K562 (cell line): Measurements from ENCODE around the gene TMEM164. TPM values are rescaled to one million over a fixed set of nuclear protein-coding genes. Genes with fewer than 3 reads are reported as not detected.

ENCODE experiments used
- ATAC-seq: fragments of 200-7000 bp; cut with Tn5 transposase; 3 replicates; pipeline ENCODE4 v1.9.1; 2020; ENCODE audit warnings: moderate library complexity
- BruUV-seq: library from RNA; stranded (reverse); fragments of 400-500 nt; replicated peaks from 2 replicates; lab custom pipeline; 2021; lab: Mats Ljungman, UMichigan
- CTCF ChIA-PET: fragments of 300-600 bp; formaldehyde crosslinking; extraction: SDS; loops from one replicate; lab custom pipeline; 2021; ENCODE audit warnings: low intra/inter-chr PET ratio; lab: Yijun Ruan, JAX
- POLR2A ChIA-PET: fragments of 300-600, 350-650 bp; sonication (Branson Sonifier 250); formaldehyde crosslinking; extraction: SDS; loops from one replicate; lab custom pipeline; 2021; ENCODE audit warnings: antibody characterized with exemption, inconsistent platforms; lab: Yijun Ruan, JAX
- DNase-seq, 4 experiments: peaks; one replicate each; pipeline versions ENCODE4 v3.0.0 to v3.0.0-alpha.2; 2011 to 2018; ENCODE audit warnings: low spot score in 3 of 4, mixed read lengths in 3 of 4; ENCODE audit errors: extremely low read depth in 1 of 4
- FAIRE-seq: peaks from 2 replicates; lab custom pipeline; 2011; peaks lifted over from hg19 to GRCh38; lab: Jason Lieb, UNC
- H2AFZ ChIP-seq: 2 replicates; pipeline ENCODE4 v1.6.0; 2011; ENCODE audit warnings: low read depth, low read length, control low read depth, inconsistent platforms
- H3K27ac ChIP-seq: fragments of 200-600 bp; 3 replicates; pipeline ENCODE4 v1.8.0; 2011; ENCODE audit warnings: low read depth, mild to moderate bottlenecking, control low read depth, inconsistent platforms, low read length, moderate library complexity, mixed read lengths; ENCODE audit errors: extremely low read depth
- H3K27me3 ChIP-seq, 2 experiments: fragments of 300-600 bp in 1 of 2; 2 replicates in 1 of 2; 3 replicates in 1 of 2; pipeline versions ENCODE4 v1.6.0 to v1.8.0; 2011; ENCODE audit warnings: inconsistent platforms in 2 of 2, low read length in 2 of 2, mild to moderate bottlenecking in 1 of 2, mixed read lengths in 1 of 2, moderate library complexity in 1 of 2; ENCODE audit not compliant: control insufficient read depth in 2 of 2, insufficient read depth in 2 of 2
- H3K36me3 ChIP-seq: fragments of 300-600 bp; 3 replicates; pipeline ENCODE4 v1.8.0; 2011; ENCODE audit warnings: mild to moderate bottlenecking, low read length, inconsistent platforms; ENCODE audit not compliant: control insufficient read depth, insufficient read depth
- H3K4me1 ChIP-seq, 2 experiments: fragments of 200-600 bp in 1 of 2; replicated peaks in 1 of 2; 2 replicates in 1 of 2; 3 replicates in 1 of 2; pipeline versions ENCODE4 v1.5.1 to v1.8.0; 2011; ENCODE audit warnings: inconsistent platforms in 2 of 2, low read length in 2 of 2, mild to moderate bottlenecking in 1 of 2, mixed read lengths in 1 of 2, moderate library complexity in 1 of 2; ENCODE audit not compliant: control insufficient read depth in 2 of 2, insufficient read depth in 2 of 2
- H3K4me2 ChIP-seq: 2 replicates; pipeline ENCODE4 v1.6.1; 2011; ENCODE audit warnings: low read length, control low read depth, inconsistent platforms, mixed read lengths; ENCODE audit not compliant: insufficient read depth
- H3K4me3 ChIP-seq: fragments of 200-600 bp; sonication (generic), shearing (Covaris generic); 2 replicates; pipeline ENCODE4 v1.5.1; 2016; ENCODE audit warnings: control low read depth, inconsistent platforms
- H3K79me2 ChIP-seq: fragments of 200-600 bp; 3 replicates; pipeline ENCODE4 v1.8.0; 2011; ENCODE audit warnings: low read length, inconsistent platforms; ENCODE audit not compliant: control insufficient read depth, insufficient read depth
- H3K9ac ChIP-seq, 2 experiments: 2 replicates each; pipeline versions ENCODE4 v1.6.0 to v1.6.1; 2011; ENCODE audit warnings: low read depth in 2 of 2, low read length in 2 of 2, control low read depth in 1 of 2, inconsistent platforms in 1 of 2, mild to moderate bottlenecking in 1 of 2, mixed read lengths in 1 of 2; ENCODE audit not compliant: insufficient read depth in 1 of 2
- H3K9me1 ChIP-seq: one replicate; pipeline ENCODE4 v1.6.0; 2011; ENCODE audit warnings: inconsistent platforms, mild to moderate bottlenecking, low read length, moderate library complexity; ENCODE audit not compliant: control insufficient read depth, insufficient read depth
- H3K9me3 ChIP-seq: replicated peaks from 2 replicates; pipeline ENCODE4 v1.5.1; 2011; ENCODE audit warnings: low read depth, low read length, inconsistent platforms; ENCODE audit not compliant: control insufficient read depth, insufficient read depth
- H4K20me1 ChIP-seq: replicated peaks from 2 replicates; pipeline ENCODE4 v1.6.1; 2011; ENCODE audit warnings: low read length, inconsistent platforms, mixed read lengths; ENCODE audit not compliant: control insufficient read depth, insufficient read depth
- BRCA1 ChIP-seq, 2 experiments: fragments of 450-650 bp in 1 of 2; sonication (generic) in 1 of 2; formaldehyde crosslinking in 1 of 2; IDR thresholded peaks; 2 replicates each; pipeline versions ENCODE4 v1.5.0 to v1.6.1; 2017 to 2020; ENCODE audit warnings: mild to moderate bottlenecking in 1 of 2, missing genetic modification reagents in 1 of 2
- GTF2A2 ChIP-seq: IDR thresholded peaks from 2 replicates; pipeline ENCODE4 v1.6.1; 2016; ENCODE audit warnings: mild to moderate bottlenecking, missing genetic modification characterization, missing compliant biosample characterization
- HDAC8 ChIP-seq: fragments of 450-650 bp; IDR thresholded peaks from 2 replicates; pipeline ENCODE4 v1.6.1; 2016; ENCODE audit warnings: mild to moderate bottlenecking, missing genetic modification characterization, moderate library complexity, missing compliant biosample characterization
- JUND ChIP-seq, 2 experiments: IDR thresholded peaks; 2 replicates in 1 of 2; 3 replicates in 1 of 2; pipeline ENCODE4 v1.6.1; 2011; ENCODE audit warnings: borderline replicate concordance in 2 of 2, low read depth in 2 of 2, low read length in 2 of 2, improper control_type of control experiment in 1 of 2, missing biosample characterization in 1 of 2, missing genetic modification characterization in 1 of 2, missing genetic modification reagents in 1 of 2
- MAZ ChIP-seq, 2 experiments: fragments of 450-650 bp in 1 of 2; sonication (generic) in 1 of 2; formaldehyde crosslinking; IDR thresholded peaks in 1 of 2; conservative IDR thresholded peaks in 1 of 2; 2 replicates each; pipeline versions ENCODE4 v1.4.0 to v1.5.0; 2020; ENCODE audit warnings: mild to moderate bottlenecking in 1 of 2, missing genetic modification reagents in 1 of 2
- PCBP2 ChIP-seq: fragments of 200-400 bp; formaldehyde crosslinking; IDR thresholded peaks from 2 replicates; pipeline ENCODE4 v1.6.1; 2018; ENCODE audit warnings: low read length, low read depth, mild to moderate bottlenecking, moderate library complexity; ENCODE audit not compliant: poor library complexity, severe bottlenecking
- PURB ChIP-seq: sonication (generic); formaldehyde crosslinking; IDR thresholded peaks from 2 replicates; pipeline ENCODE4 v1.9.0; 2021; ENCODE audit warnings: low read depth, mild to moderate bottlenecking, missing genetic modification reagents
- PYGO2 ChIP-seq: fragments of 450-650 bp; IDR thresholded peaks from 2 replicates; pipeline ENCODE4 v1.6.1; 2016; ENCODE audit warnings: mild to moderate bottlenecking, missing genetic modification characterization, moderate library complexity, missing compliant biosample characterization
- SLC30A9 ChIP-seq: fragments of 250-450 bp; sonication (Bioruptor Pico); IDR thresholded peaks from 2 replicates; pipeline ENCODE4 v1.8.0; 2022; ENCODE audit warnings: mild to moderate bottlenecking, moderate library complexity
- ZBTB1 ChIP-seq: sonication (generic); formaldehyde crosslinking; IDR thresholded peaks from 2 replicates; pipeline ENCODE4 v1.8.1; 2023; ENCODE audit warnings: missing genetic modification reagents, low read depth, mild to moderate bottlenecking, borderline replicate concordance
- ZNF277 ChIP-seq: fragments of 250-450 bp; sonication (Bioruptor Pico); IDR thresholded peaks from 2 replicates; pipeline ENCODE4 v1.8.0; 2022; ENCODE audit warnings: inconsistent platforms, mild to moderate bottlenecking, moderate library complexity, borderline replicate concordance
- ZNF436 ChIP-seq: fragments of 250-450, 450-650 bp; sonication (Bioruptor Pico); formaldehyde crosslinking; IDR thresholded peaks from 2 replicates; pipeline ENCODE4 v1.7.0; 2020; ENCODE audit warnings: mild to moderate bottlenecking
- ZNF583 ChIP-seq: fragments of 250-450 bp; sonication (Bioruptor Pico); IDR thresholded peaks from 2 replicates; pipeline ENCODE4 v1.4.0; 2020
- ZNF609 ChIP-seq: sonication (generic); formaldehyde crosslinking; IDR thresholded peaks from 2 replicates; pipeline ENCODE4 v1.8.1; 2023; ENCODE audit warnings: missing genetic modification reagents, mild to moderate bottlenecking, borderline replicate concordance
- ZNF655 ChIP-seq: fragments of 250-450 bp; sonication (Bioruptor Pico); IDR thresholded peaks from 2 replicates; pipeline ENCODE4 v1.5.0; 2021
- WGBS: fragments of 100-300 bp; shearing (Covaris generic); methylation state at CpG from one replicate; pipeline ENCODE4 v1.1.6; 2016; ENCODE audit warnings: low coverage, mixed read lengths; ENCODE audit not compliant: insufficient coverage; ENCODE audit errors: missing lambda C conversion rate; 5-methylcytosine and 5-hydroxymethylcytosine counted together
- in situ Hi-C: fragments of 300-500 bp; cut with MboI; formaldehyde crosslinking; loops from 4 replicates; pipeline ENCODE4 v1.15.0; 2018; ENCODE audit warnings: inconsistent platforms, mixed read lengths
- intact Hi-C: fragments of 100-400 bp; cut with micrococcal nuclease; formaldehyde crosslinking; loops from 2 replicates; pipeline ENCODE4 v1.14.2; 2022
- polyA plus RNA-seq, 8 experiments: library from polyadenylated mRNA; depleted of rRNA in 4 of 8; stranded (reverse) in 5 of 8; unstranded in 3 of 8; fragments of >200 nt; fragmentation: Nextera tagmentation in 2 of 8; fragmentation: Illumina TruSeq in 1 of 8; extraction: Ambion mirVana in 2 of 8; extraction: Trizol in 1 of 8; gene quantifications; 2 replicates each; pipeline versions ENCODE4 v1.2.1 to v1.2.3, GENCODE V29; 2011 to 2014; ENCODE audit warnings: inconsistent platforms in 1 of 8, missing spikeins in 1 of 8
- total RNA-seq, 7 experiments: library from RNA; depleted of rRNA in 6 of 7; stranded (reverse); fragments of >200 nt in 6 of 7; fragmentation: Illumina TruSeq in 2 of 7; extraction: Trizol in 2 of 7; gene quantifications; 2 replicates each; pipeline versions ENCODE4 v1.2.1 to v1.2.3, GENCODE V29; 2011 to 2021; ENCODE audit warnings: low replicate concordance in 1 of 7

Gene TMEM164
- total and polyA plus RNA-seq, 9 of the 15 experiments (the other 6 are each of a cell fraction or from before 2014, with no cell fraction given) = 2.4 to 57.3 (median 23.1) TPM

GRCh38 chrX:110051559-110051958 is 48.6 kb downstream of the TMEM164 start:
- DNase-seq (no peak), ATAC-seq (no peak), FAIRE-seq (no peak)
- BruUV-seq = no TSS peak
- ChIA-PET POLR2A (no interaction called here), CTCF (no interaction called here)
- in situ Hi-C loops (no loop called here), intact Hi-C loops (no loop called here)
- Histone ChIP-seq H3K27ac (no peak overlapping the region), H2AFZ (no peak overlapping the region), H3K4me3 (no peak overlapping the region), H3K27me3 (no peaks in the 10 kb centered on the region), H4K20me1 (0 out of 2 replicates have a peak, but pooled peaks cover 4% of the 10 kb centered on the region), H3K4me2 (no peak overlapping the region), H3K9me3 (no peaks in the 10 kb centered on the region), H3K79me2 (peaks cover 12% of the 10 kb centered on the region), H3K4me1 (peaks cover 0 to 4% of the 10 kb centered on the region in 2 experiments; a peak in 2 of 5 replicates), H3K36me3 (peaks cover 37% of the 10 kb centered on the region), H3K9ac (no peak overlapping the region), H3K9me1 (no peaks in the 10 kb centered on the region)
- WGBS = 100% methylated on average over 2 of the region's 2 CpGs
- TF ChIP-seq PYGO2 (tag) (no peak), ZNF436 (CRISPR knock-in tag) (no peak), ZNF655 (no peak), MAZ (CRISPR knock-in tag; conservative IDR thresholded peaks at IDR 0.05 in 1 of 2, IDR thresholded peaks at IDR 0.05 in 1 of 2) (no peak), HDAC8 (tag) (no peak), ZBTB1 (CRISPR knock-in tag) (no peak), PURB (CRISPR knock-in tag) (no peak), JUND (IDR thresholded peaks at IDR 0.05; ENCODE audit: borderline replicate concordance, low read depth, low read length) (no peak), JUND (tag; IDR thresholded peaks at IDR 0.05; ENCODE audit: borderline replicate concordance, low read depth, low read length) (no peak), ZNF609 (CRISPR knock-in tag) (no peak), ZNF583 (CRISPR knock-in tag) (no peak), ZNF277 (no peak), PCBP2 (no peak), SLC30A9 (CRISPR knock-in tag) (no peak), GTF2A2 (tag) (no peak), BRCA1 (IDR thresholded peaks at IDR 0.05) (no peak), BRCA1 (CRISPR knock-in tag; IDR thresholded peaks at IDR 0.05) (no peak)
